HFFc6 (cell line): Measurements from ENCODE around the gene MRPL37. TPM values are rescaled to one million over a fixed set of nuclear protein-coding genes. Genes with fewer than 3 reads are reported as not detected.

Source experiments
- DNase-seq: peaks from one replicate; pipeline ENCODE4 v3.0.0-alpha.2; 2018
- H3K27ac Mint-ChIP-seq: 2 replicates; pipeline ENCODE4 v1.8.0; 2020; ENCODE audit warnings: mild to moderate bottlenecking, mixed read lengths
- H3K27me3 Mint-ChIP-seq: 2 replicates; pipeline ENCODE4 v1.8.0; 2021; ENCODE audit warnings: mild to moderate bottlenecking, moderate library complexity, mixed read lengths; ENCODE audit not compliant: insufficient read depth
- H3K36me3 Mint-ChIP-seq: 2 replicates; pipeline ENCODE4 v1.8.0; 2021; ENCODE audit warnings: low read depth, mixed read lengths
- H3K4me1 Mint-ChIP-seq: 2 replicates; pipeline ENCODE4 v1.8.0; 2020; ENCODE audit warnings: low read depth, mixed read lengths
- H3K4me3 Mint-ChIP-seq: 2 replicates; pipeline ENCODE4 v1.8.0; 2020; ENCODE audit warnings: mild to moderate bottlenecking, moderate library complexity, mixed read lengths
- H3K9me3 Mint-ChIP-seq: 2 replicates; pipeline ENCODE4 v1.8.0; 2020; ENCODE audit warnings: mild to moderate bottlenecking, mixed read lengths
- total RNA-seq, 6 experiments: library from RNA; stranded (reverse); fragmentation: NEBNext Ultra II Directional; extraction: Animal tissue kit (Norgen Biotek cat#: 25700); gene quantifications; 2 replicates in 1 of 6; 3 replicates in 5 of 6; pipeline ENCODE4 v1.2.3, GENCODE V29; 2021
- TF ChIP-seq, protein P1 (sequence below): fragments of 200-600 bp; sonication (generic); IDR thresholded peaks from 2 replicates; pipeline ENCODE4 v1.5.0; 2021; ENCODE audit warnings: antibody characterized with exemption, mild to moderate bottlenecking

The MRPL37 gene
- total RNA-seq, 6 experiments from 2014 or later: 119 to 135 (median 126) TPM

DNA sequence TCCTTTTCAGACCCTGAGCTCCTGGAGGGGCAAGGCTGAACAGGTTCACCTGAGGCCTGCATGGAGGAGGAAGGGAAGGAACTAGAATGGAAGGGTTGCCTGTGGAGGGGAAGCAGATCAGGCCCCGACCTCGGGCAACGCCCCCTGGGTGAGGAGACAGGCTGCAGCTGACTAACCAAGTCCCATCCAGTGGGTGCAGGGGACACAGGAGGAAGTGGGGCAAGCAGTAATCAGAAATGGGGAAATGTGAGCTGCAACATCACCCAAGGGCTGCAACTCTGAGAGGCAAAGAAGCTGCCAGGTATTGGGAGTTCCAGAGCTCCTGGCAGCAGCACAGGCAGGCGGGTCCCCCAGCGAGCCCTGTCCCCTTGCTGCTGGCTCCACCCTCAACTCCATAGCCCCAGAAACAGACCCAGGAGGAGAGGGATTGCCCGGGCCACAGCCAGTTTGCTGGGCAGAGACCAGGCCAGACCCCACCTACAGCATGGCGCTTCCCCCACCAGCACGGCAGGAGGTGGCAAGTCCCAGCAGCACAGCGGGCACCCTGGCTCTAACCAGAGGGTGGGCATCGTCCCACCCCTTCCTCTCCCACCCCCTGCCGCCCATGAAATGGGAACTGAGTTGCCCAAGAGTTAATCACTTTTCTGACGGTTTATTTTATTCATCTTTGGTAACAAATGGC, 38.5 kb downstream of the MRPL37 start:
- Mint-ChIP-seq H3K27me3 (peaks cover 2% of the 10 kb centered on the region), H3K9me3 (no peaks in the 10 kb centered on the region), H3K4me1 (no peaks in the 10 kb centered on the region), H3K36me3 (peaks cover 13% of the 10 kb centered on the region), H3K27ac (no peak overlapping the region), H3K4me3 (no peak overlapping the region)
- TF ChIP-seq, protein P1, sequence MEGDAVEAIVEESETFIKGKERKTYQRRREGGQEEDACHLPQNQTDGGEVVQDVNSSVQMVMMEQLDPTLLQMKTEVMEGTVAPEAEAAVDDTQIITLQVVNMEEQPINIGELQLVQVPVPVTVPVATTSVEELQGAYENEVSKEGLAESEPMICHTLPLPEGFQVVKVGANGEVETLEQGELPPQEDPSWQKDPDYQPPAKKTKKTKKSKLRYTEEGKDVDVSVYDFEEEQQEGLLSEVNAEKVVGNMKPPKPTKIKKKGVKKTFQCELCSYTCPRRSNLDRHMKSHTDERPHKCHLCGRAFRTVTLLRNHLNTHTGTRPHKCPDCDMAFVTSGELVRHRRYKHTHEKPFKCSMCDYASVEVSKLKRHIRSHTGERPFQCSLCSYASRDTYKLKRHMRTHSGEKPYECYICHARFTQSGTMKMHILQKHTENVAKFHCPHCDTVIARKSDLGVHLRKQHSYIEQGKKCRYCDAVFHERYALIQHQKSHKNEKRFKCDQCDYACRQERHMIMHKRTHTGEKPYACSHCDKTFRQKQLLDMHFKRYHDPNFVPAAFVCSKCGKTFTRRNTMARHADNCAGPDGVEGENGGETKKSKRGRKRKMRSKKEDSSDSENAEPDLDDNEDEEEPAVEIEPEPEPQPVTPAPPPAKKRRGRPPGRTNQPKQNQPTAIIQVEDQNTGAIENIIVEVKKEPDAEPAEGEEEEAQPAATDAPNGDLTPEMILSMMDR: no peak
- DNase-seq: no peak

DNA sequence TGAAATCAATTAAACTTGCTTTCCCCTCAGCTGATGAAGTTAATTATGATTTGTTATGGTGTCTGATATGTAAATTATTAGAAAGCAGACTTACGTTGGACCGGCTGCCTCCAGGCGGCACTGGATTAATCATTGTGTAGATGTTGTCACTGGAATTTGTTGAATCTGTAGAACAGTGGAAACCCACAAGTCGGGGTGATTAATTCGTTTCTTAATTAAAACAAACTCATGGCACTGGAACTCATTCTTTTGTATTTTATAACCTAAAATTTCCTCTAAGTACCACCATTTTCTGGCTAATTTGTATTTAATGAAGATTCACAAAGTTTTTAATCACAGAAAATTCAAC, 39.0 kb downstream of the MRPL37 start:
- Mint-ChIP-seq H3K27me3 (peaks cover 2% of the 10 kb centered on the region), H3K4me1 (no peaks in the 10 kb centered on the region), H3K27ac (no peak overlapping the region), H3K4me3 (no peak overlapping the region), H3K9me3 (no peaks in the 10 kb centered on the region), H3K36me3 (peaks cover 13% of the 10 kb centered on the region)
- TF ChIP-seq, protein P1: no peak
- no peak for DNase-seq

DNA sequence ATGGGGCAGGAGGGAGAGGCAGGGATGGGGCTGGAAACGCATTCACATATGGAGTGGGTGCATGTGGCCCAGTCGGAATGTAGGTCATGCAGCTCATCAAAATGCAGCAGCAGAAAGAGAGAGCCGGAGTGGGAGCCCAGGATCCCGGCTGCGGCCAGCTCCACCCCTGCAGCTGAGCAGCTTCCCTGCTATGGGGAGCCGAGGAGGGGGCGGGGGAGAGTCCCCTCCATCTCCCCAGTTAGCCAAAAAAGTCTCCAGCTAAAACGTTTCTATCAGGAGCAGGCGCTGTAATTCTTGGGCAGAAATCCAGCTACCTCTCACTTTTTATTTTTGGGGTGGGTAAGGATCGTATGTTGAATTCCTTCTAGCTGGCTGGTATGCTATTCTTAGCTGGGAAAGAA, 39.7 kb downstream of the MRPL37 start:
- no peak overlapping the region for H3K27ac Mint-ChIP-seq
- no peaks in the 10 kb centered on the region for H3K9me3 Mint-ChIP-seq
- peaks cover 13% of the 10 kb centered on the region for H3K36me3 Mint-ChIP-seq
- peaks cover 2% of the 10 kb centered on the region for H3K27me3 Mint-ChIP-seq
- no peak overlapping the region for H3K4me3 Mint-ChIP-seq
- TF ChIP-seq, protein P1: no peak
- no peak for DNase-seq
- H3K4me1 Mint-ChIP-seq: no peaks in the 10 kb centered on the region

DNA sequence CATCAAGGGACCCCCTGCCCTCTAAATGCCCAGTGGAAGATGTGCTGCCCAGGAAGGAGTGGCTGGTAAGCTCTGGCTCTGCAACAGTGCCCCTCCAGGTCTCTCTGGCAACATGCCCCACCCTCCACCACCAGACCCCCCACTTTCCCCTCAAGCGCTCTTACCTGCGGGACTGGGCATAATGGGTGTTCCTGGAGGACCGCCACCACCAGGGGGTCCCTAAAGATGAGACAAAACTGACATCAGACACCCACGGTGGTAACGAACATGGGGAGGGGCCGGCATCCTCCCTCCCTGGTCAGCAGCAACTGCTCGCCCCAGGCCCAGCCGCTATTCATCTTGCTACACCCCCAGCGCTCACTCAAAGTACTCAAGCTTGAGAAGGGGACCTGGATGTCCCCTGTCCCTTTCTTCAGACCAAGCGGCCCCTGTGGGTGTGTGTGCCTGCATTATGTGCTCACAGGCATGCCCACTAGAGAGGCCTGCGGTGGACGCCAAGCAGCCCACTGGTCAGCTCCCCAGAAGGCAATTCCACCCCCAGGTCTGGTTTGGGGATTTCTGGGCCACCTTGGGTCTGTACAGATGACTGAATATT, 40.9 kb downstream of the MRPL37 start:
- DNase-seq: no peak
- Mint-ChIP-seq H3K4me3 (no peak overlapping the region), H3K4me1 (no peaks in the 10 kb centered on the region), H3K9me3 (no peaks in the 10 kb centered on the region), H3K27me3 (peaks cover 4% of the 10 kb centered on the region), H3K27ac (no peak overlapping the region), H3K36me3 (peaks cover 13% of the 10 kb centered on the region)
- TF ChIP-seq, protein P1: 0 out of 2 replicates have a peak, but pooled peaks have one; percentile 16

DNA sequence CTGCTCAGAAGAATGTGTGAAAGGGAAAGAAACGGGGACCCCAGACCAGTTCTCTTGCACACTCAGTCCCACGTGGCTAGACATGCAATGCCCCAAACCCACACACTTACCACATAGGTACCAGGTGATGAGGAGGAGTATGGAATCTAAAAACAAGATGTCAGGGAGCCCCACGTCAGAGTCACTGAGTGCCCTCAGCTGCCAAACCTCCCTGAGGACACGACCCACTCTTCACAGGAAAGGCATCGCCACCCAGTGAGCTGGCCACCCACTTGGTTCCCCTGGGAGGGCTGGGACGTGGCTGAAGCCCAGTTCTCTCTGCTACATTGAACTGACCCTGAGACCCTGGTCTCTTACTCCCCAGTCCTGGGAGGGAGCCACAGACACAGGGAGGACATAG, 41.4 kb downstream of the MRPL37 start:
- TF ChIP-seq, protein P1: no peak
- Mint-ChIP-seq H3K9me3 (no peaks in the 10 kb centered on the region), H3K4me1 (no peaks in the 10 kb centered on the region), H3K27me3 (peaks cover 4% of the 10 kb centered on the region), H3K4me3 (no peak overlapping the region), H3K36me3 (peaks cover 13% of the 10 kb centered on the region), H3K27ac (no peak overlapping the region)
- DNase-seq: no peak
